ENCODE measurements around the gene CAMTA1.

DNA sequence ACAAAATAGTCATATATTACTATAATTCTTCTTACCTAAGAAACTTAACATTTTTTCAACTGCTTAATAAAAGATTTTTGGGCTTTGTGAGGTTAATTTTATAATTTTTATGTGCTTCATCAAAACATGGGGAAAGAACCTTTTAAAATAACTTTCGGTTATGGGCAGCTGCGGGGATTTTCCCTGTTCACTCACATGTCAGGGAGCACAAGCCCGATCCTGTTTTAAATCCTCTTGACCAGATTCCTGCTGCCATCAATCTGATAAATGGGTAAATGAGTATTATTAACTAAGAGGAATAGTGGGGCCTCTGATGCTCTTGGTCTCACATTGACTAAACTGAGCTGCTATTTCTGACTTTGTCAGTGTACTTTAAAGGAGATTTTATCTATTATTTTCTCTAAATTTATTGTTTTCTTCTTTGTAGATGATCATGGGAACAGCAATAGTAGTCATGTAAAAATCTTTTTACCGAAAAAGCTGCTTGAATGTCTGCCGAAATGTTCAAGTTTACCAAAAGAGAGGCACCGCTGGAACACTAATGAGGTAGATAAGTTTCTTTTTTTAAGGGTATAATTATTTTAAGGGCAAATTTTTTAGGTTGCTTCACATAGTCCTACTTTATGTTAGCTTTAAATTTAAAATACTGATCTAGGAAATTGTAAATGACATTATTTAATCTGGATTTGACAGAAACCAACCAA, 39.6 kb downstream of the CAMTA1 start:
- TF ChIP-seq ETV5 (CRISPR knock-in tag; IDR thresholded peaks at IDR 0.05; ENCODE audit: low read depth) (no peak), PHB2 (IDR thresholded peaks at IDR 0.05; ENCODE audit: low read depth) (no peak), POLR2A (conservative IDR thresholded peaks at IDR 0.05) (no peak), ZNF12 (CRISPR knock-in tag; IDR thresholded peaks at IDR 0.05) (no peak)
- TF ChIP-seq, protein P1, sequence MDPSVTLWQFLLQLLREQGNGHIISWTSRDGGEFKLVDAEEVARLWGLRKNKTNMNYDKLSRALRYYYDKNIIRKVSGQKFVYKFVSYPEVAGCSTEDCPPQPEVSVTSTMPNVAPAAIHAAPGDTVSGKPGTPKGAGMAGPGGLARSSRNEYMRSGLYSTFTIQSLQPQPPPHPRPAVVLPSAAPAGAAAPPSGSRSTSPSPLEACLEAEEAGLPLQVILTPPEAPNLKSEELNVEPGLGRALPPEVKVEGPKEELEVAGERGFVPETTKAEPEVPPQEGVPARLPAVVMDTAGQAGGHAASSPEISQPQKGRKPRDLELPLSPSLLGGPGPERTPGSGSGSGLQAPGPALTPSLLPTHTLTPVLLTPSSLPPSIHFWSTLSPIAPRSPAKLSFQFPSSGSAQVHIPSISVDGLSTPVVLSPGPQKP (CRISPR knock-in tag; IDR thresholded peaks at IDR 0.05) = no peak
